GM06990 (cell line): ENCODE results near the gene TEX22.

Experiments used
- DNase-seq: peaks from one replicate; pipeline ENCODE4 v3.0.0-alpha.2; 2011; ENCODE audit not compliant: insufficient read length; ENCODE audit errors: extremely low read depth
- H3K27me3 ChIP-seq: replicated peaks from 2 replicates; pipeline ENCODE4 v1.6.0; 2011; ENCODE audit warnings: low read length; ENCODE audit not compliant: control insufficient read depth, insufficient read depth
- H3K36me3 ChIP-seq: 2 replicates; pipeline ENCODE4 v1.5.1; 2011; ENCODE audit warnings: low read length; ENCODE audit not compliant: control insufficient read depth, insufficient read depth
- H3K4me3 ChIP-seq: replicated peaks from 2 replicates; pipeline ENCODE4 v1.5.1; 2011; ENCODE audit warnings: low read depth, mild to moderate bottlenecking, control low read depth, low read length
- CTCF ChIP-seq: IDR thresholded peaks from 2 replicates; pipeline ENCODE4 v1.5.1; 2011; ENCODE audit warnings: low read length, control low read depth, mild to moderate bottlenecking, inconsistent platforms; ENCODE audit not compliant: insufficient read depth, poor library complexity, severe bottlenecking

Gene TEX22

GRCh38 chr14:105376521-105377440, 21.6 kb upstream of the TEX22 start:
- DNase-seq: no peak

GRCh38 chr14:105377555-105378182, 20.7 kb upstream of the TEX22 start:
- Histone ChIP-seq H3K36me3 (no peaks in the 10 kb centered on the region), H3K4me3 (no peak overlapping the region), H3K27me3 (no peaks in the 10 kb centered on the region)
- no peak for DNase-seq
- TF ChIP-seq CTCF: no peak

More at GRCh38 chr14:105376521-105377440, 21.6 kb upstream of the TEX22 start:
- no peaks in the 10 kb centered on the region for H3K36me3 ChIP-seq
- H3K27me3 ChIP-seq: no peaks in the 10 kb centered on the region
- TF ChIP-seq CTCF: no peak
- no peak overlapping the region for H3K4me3 ChIP-seq

- Histone ChIP-seq H3K36me3 (no peaks in the 10 kb centered on the region), H3K27me3 (no peaks in the 10 kb centered on the region), H3K4me3 (no peak overlapping the region)
- no peak for TF ChIP-seq CTCF
- no peak for DNase-seq
Measured at GRCh38 chr14:105378199-105378598, 20.1 kb upstream of the TEX22 start.

GRCh38 chr14:105378873-105379685, 19.3 kb upstream of the TEX22 start:
- no peak for TF ChIP-seq CTCF
- Histone ChIP-seq H3K36me3 (no peaks in the 10 kb centered on the region), H3K4me3 (no peak overlapping the region), H3K27me3 (no peaks in the 10 kb centered on the region)
- no peak for DNase-seq

- no peak for DNase-seq
- H3K4me3 ChIP-seq: no peak overlapping the region
- TF ChIP-seq CTCF: no peak
- no peaks in the 10 kb centered on the region for H3K27me3 ChIP-seq
- H3K36me3 ChIP-seq: no peaks in the 10 kb centered on the region
Measured at GRCh38 chr14:105379946-105380345, 18.4 kb upstream of the TEX22 start.
